NCI-H1694 (cell line): ENCODE results near the gene APOL3.
"Not testable (repeated sequence)": the region's sequence is repeated elsewhere in the genome, so short reads cannot be mapped to it uniquely, and the experiment has no call there.

Experiments
- DNase-seq: peaks from one replicate; lab custom pipeline; 2025; lab: John Stamatoyannopoulos, UW

APOL3 gene

DNA sequence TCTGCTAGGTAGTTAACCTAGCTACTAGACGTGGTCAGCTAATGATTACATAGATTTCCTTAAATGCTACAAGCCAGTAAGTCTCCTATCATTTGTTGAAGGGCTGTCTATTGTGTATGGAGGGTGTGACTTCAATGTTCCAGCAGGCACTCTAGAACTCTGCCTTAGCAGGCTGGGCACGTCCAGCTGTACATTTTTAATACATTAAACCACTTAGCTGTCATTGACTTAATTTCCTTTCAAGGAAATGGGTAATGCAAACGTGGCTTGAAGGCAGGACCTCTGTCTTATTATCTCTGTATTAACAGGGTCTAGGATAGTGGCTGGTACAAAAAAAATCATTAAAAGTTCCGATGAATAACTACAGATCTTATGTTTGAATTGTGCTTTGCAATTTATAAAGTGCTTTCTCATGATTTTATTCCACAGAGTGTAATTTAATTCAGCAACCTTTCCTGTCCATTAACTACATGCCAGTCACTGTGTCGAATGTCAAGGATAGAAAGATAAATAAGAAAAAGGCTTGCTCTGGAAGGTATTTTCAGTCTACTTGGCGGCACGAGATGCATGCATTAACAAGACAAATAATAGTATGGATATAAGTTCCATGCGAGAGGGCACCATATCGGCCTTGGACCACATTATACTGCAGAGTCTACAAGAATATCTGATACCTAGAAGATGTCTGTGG is 60.3 kb downstream of the APOL3 start:
- DNase-seq, result no peak

DNA sequence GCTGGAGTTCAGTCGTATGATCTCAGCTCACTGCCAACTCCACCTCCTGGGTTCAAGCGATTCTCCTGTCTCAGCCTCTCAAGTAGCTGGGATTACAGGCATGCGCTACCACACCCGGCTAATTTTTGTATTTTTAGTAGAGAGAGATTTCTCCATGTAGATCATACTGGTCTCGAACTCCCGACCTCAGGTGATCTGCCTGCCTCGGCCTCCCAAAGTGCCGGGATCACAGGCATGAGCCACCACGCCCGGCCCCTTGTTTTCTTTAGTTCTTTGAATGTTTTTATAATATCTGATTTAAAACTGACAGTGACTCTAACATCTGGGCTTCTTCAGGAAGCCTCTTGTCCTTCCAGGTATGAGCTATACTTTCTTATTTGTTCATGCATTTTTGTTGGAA is 61.0 kb downstream of the APOL3 start:
- not testable (repeated sequence) for DNase-seq

DNA sequence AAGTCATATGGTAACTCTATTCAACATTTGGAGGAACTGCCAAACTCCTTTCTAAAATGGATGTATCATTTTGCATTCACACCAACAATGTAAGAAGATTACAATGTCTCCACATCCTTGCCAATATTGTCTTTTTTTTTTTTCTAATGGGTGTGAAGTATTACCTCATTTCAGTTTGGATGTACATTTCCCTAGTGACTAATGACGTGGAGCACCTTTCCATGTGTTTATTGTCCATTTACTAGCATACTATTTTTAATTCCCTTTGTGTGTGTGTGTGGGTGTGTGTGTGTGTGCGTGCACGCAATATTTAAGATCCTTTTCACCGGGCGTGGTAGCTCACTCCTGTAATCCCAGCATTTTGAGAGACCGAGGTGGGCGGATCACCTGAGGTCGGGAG is 62.7 kb downstream of the APOL3 start:
- no peak for DNase-seq

DNA sequence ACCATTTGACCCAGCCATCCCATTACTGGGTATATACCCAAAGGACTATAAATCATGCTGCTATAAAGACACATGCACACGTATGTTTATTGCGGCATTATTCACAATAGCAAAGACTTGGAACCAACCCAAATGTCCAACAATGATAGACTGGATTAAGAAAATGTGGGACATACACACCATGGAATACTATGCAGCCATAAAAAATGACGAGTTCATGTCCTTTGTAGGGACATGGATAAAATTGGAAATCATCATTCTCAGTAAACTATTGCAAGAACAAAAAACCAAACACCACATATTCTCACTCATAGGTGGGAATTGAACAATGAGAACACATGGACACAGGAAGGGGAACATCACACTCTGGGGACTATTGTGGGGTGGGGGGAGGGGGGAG is 69.8 kb downstream of the APOL3 start:
- DNase-seq, result not testable (repeated sequence)
